Breast epithelium (tissue), 3 donors: Measurements from ENCODE around the gene PLD3.

Experiments used
- POLR2A ChIP-seq: fragments of 450-650 bp; IDR thresholded peaks from one replicate; pipeline ENCODE4 v1.6.1; 2016; ENCODE audit warnings: antibody characterized with exemption, mild to moderate bottlenecking, moderate library complexity
- TF ChIP-seq, protein P1 (sequence below), 3 donors: fragments of 450-650 bp; IDR thresholded peaks; one replicate each; pipeline ENCODE4 v1.5.1; 2016 to 2017; ENCODE audit warnings: antibody characterized with exemption in 3 of 3, mild to moderate bottlenecking in 3 of 3, moderate library complexity in 3 of 3

DNA sequence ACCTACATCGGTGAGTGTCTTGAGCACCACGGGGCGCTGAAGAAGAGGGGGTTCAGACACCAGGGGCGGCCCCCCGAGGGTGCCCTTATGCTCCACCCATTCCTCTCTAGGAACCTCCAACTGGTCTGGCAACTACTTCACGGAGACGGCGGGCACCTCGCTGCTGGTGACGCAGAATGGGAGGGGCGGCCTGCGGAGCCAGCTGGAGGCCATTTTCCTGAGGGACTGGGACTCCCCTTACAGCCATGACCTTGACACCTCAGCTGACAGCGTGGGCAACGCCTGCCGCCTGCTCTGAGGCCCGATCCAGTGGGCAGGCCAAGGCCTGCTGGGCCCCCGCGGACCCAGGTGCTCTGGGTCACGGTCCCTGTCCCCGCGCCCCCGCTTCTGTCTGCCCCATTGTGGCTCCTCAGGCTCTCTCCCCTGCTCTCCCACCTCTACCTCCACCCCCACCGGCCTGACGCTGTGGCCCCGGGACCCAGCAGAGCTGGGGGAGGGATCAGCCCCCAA is 29.4 kb downstream of the PLD3 start:
- TF ChIP-seq, protein P1, sequence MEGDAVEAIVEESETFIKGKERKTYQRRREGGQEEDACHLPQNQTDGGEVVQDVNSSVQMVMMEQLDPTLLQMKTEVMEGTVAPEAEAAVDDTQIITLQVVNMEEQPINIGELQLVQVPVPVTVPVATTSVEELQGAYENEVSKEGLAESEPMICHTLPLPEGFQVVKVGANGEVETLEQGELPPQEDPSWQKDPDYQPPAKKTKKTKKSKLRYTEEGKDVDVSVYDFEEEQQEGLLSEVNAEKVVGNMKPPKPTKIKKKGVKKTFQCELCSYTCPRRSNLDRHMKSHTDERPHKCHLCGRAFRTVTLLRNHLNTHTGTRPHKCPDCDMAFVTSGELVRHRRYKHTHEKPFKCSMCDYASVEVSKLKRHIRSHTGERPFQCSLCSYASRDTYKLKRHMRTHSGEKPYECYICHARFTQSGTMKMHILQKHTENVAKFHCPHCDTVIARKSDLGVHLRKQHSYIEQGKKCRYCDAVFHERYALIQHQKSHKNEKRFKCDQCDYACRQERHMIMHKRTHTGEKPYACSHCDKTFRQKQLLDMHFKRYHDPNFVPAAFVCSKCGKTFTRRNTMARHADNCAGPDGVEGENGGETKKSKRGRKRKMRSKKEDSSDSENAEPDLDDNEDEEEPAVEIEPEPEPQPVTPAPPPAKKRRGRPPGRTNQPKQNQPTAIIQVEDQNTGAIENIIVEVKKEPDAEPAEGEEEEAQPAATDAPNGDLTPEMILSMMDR (IDR thresholded peaks at IDR 0.05): no peak
- no peak for TF ChIP-seq POLR2A
